GM12874 (cell line): ENCODE results near the gene OSER1.

Source experiments
- TF ChIP-seq, protein P1 (sequence below): IDR thresholded peaks from 2 replicates; pipeline ENCODE4 v1.5.1; 2011; ENCODE audit warnings: low read depth, mild to moderate bottlenecking, control low read depth, low read length, moderate library complexity; ENCODE audit not compliant: insufficient read depth

Gene OSER1

DNA sequence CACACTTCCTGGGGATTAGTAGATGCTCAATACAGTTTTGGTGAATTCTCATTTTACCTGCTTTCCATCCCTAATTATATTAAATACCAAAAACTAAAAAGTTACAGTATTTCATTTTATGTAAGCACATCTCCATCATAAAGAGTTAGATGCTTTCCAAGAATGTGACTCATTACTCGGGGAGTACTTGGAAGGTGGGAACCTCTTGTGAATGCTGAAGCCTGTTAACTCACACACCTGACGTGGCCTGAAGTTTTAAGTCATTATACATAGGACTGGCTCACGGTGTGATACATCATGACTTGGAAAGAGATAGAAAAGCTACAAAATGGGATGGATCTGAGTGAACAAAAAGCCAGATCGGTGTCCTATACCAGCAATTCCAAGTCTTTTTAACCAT is 2.2 kb upstream of the OSER1 start:
- TF ChIP-seq, protein P1, sequence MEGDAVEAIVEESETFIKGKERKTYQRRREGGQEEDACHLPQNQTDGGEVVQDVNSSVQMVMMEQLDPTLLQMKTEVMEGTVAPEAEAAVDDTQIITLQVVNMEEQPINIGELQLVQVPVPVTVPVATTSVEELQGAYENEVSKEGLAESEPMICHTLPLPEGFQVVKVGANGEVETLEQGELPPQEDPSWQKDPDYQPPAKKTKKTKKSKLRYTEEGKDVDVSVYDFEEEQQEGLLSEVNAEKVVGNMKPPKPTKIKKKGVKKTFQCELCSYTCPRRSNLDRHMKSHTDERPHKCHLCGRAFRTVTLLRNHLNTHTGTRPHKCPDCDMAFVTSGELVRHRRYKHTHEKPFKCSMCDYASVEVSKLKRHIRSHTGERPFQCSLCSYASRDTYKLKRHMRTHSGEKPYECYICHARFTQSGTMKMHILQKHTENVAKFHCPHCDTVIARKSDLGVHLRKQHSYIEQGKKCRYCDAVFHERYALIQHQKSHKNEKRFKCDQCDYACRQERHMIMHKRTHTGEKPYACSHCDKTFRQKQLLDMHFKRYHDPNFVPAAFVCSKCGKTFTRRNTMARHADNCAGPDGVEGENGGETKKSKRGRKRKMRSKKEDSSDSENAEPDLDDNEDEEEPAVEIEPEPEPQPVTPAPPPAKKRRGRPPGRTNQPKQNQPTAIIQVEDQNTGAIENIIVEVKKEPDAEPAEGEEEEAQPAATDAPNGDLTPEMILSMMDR, result no peak

DNA sequence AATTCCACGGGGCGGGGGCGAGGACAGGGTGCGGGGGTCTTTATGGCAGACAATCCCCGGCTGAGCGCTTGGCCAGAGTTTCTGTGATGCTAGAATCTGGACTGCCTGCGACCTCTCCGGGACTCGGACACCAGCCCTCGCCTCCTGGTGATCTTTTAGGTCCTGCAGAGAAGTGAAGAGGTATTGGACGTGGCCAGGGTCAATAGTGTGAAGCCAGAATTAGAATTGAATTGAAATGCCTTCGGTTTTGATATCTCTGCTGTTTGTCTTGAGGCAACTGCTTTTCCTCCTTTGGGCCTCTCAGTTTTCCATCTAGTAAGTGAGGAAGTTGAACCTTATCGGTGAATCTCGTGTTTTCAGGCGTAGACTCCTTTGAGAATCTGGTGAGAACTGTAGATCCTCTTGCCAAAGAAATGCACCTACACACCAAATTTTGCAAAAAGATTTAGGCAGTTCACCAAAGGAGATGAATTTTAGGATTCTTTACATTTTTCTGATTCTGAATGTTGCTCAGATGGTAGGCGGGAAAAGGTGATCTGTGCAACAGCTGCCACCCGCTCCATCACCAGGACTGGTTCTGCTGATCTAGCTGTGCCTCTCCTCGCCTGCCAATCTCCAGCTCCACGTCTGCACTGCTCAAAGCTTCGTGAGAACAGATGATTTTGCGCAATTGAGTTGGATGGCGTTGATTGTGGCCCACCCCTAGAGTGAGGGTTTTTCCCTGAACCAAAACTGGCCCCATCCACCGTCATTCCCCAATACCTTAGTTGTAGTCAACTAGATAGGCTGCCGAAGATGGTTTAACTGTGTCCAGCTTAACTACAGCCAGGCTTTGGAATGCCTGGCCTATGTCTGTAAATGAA is 837 bp upstream of the OSER1 start:
- TF ChIP-seq, protein P1, result no peak

DNA sequence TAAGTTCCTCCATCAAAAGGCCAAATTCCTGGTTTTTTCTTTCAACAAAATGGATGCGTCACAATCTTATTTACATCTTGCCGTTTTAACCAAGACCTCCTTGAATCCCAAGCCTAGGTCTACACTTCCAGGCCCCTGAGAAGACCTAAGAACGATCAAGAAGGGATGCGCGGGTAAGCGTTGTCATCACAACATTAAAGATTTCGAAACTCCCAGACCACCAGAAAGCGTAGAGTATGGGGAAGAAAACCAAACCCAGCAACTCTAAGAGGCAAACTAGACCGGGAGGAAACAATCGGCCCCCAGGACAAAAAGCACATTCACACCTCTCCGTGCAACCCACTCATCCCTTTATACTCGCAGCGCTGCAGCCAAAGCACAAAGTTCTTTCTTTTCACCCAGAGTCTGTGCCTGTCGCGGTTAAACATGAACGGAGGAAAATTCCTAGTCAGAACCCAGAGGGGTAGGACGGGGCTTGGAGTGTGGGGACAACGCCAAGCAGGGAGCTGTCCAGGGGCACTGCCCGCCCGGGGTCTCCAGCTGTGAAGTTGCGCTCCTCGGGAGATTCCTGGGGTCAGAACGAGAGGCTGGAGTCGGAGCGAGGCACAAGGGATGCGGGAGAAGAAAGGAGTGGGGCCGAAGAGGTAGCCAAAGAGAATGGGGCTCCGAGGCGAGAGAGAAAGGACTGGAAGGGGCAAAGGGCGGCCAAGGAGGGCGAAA is 725 bp downstream of the OSER1 start:
- TF ChIP-seq, protein P1, result no peak

DNA sequence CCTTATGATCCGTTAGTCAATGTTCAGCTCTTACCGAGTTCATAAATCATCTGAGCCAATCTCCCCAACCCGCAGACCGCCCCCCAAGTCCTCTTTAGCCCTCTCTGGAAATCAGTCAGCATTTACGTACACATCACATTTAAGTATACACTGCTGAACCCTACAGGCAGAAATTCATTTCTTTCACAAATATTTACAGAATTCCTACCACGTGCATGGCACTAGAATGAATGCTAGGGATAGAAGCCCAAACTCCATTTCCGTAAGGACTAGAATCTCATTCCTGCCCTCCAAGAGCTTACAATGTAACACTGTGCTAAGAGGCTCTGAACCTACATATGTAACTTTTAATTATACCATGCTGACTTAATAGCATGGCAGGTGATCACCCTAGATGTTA is 1.8 kb downstream of the OSER1 start:
- TF ChIP-seq, protein P1, result no peak

DNA sequence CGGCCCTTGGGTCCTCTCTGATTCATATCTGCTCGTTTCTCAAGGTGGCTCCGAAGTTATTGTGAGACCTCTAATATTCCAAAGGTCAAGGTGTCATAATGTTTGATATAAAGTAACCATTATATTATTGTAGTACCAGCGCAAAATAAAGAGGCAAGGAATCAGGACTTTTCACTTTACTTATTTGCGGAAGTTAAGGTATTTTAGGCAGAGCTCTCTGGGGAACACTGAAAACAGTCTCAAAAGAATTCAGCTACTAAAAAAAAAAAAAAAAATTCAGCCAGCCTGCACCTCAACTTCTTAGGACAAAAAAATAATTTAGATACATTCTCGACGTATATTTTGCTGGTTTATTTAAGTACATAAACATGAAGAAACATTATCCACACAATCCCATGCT is 2.4 kb downstream of the OSER1 start:
- TF ChIP-seq, protein P1, result no peak

DNA sequence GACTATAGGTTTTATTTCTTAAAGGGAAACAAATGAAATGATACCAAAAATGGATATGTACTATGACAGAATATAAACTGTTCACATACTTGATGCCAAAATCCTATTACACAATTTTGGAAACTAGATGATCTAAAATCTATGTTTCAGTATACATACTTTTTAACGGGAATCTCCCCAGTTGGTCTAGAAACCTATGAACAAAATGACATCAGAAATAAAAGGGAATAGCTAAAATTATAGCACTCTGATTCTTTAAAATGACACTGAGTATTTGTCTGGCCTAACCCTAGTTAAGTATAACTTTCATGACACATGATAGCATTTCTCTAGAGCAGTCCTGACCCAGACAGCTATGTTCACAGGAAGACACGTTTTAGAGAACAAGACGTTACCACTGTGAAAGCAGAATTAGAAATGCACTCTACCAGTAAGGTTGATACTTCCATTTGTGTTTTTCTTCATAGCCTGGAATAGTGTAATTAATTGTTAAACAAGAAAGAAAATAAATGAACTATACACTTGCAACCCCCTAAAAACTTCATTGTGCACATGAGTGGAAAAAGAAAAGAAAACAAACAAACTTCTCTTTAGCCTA is 3.3 kb downstream of the OSER1 start:
- TF ChIP-seq, protein P1, result no peak

DNA sequence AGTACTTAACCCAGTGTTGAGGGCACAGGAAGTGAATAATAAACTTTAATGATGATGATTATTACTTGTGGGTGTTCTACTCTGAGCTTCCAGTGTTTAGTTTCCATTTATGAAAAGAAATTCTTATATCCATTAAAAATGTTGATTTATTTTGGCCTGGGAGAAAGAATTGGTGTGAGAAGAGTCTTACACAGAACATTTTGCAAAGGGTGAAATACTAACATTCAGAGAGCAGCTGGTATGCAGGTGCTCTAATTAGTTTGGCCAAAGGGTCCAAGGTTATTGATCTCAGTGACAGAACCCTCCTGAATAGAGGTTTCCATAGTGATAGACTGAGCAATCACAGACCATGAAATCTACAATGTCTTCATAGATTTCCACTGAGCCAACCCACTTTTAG is 4.4 kb downstream of the OSER1 start:
- TF ChIP-seq, protein P1, result no peak
